NB4 (cell line): Measurements from ENCODE around the gene SFXN1.

Experiments
- DNase-seq: peaks from one replicate; pipeline ENCODE4 v3.0.0; 2010; ENCODE audit warnings: low read depth
- H3K4me3 ChIP-seq: one replicate; pipeline ENCODE4 v1.5.1; 2011; ENCODE audit warnings: mild to moderate bottlenecking, low read depth, low read length, moderate library complexity
- MYC ChIP-seq: IDR thresholded peaks from 2 replicates; pipeline ENCODE4 v1.6.1; 2011; ENCODE audit warnings: low read depth, low read length
- POLR2A ChIP-seq: IDR thresholded peaks from 2 replicates; pipeline ENCODE4 v1.6.1; 2011; ENCODE audit warnings: mild to moderate bottlenecking; ENCODE audit not compliant: insufficient read length; ENCODE audit errors: extremely low read depth
- TF ChIP-seq, protein P1 (sequence below): IDR thresholded peaks from 2 replicates; pipeline ENCODE4 v1.6.1; 2011; ENCODE audit warnings: low read depth, low read length
- TF ChIP-seq, protein P2 (sequence below): IDR thresholded peaks from one replicate; pipeline ENCODE4 v1.5.1; 2012; ENCODE audit warnings: low read depth, low read length

The SFXN1 gene

DNA sequence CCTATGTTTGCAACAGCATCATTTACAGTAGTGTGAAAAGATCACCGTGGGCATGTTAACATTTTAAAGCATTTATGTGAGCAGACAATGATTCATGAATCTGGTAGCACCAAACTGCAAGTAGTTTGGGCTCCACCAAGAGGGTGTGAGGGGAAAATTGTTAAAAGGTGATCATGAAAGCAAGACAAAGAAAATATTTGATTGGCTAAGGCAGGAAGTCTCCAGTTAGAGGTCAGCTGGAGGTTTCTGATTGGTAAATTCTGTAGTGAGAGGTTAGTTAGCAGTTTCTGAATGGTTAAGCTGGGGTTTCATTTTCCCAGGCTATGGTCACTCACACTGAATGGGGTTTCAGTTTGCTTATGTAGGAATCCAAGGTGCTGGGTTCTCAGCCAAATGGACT lies 20.9 kb upstream of the SFXN1 start:
- DNase-seq = no peak
- no peak overlapping the region for H3K4me3 ChIP-seq
- TF ChIP-seq, protein P1, sequence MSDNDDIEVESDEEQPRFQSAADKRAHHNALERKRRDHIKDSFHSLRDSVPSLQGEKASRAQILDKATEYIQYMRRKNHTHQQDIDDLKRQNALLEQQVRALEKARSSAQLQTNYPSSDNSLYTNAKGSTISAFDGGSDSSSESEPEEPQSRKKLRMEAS = no peak
- TF ChIP-seq MYC = no peak
- no peak for TF ChIP-seq POLR2A
- TF ChIP-seq, protein P2, sequence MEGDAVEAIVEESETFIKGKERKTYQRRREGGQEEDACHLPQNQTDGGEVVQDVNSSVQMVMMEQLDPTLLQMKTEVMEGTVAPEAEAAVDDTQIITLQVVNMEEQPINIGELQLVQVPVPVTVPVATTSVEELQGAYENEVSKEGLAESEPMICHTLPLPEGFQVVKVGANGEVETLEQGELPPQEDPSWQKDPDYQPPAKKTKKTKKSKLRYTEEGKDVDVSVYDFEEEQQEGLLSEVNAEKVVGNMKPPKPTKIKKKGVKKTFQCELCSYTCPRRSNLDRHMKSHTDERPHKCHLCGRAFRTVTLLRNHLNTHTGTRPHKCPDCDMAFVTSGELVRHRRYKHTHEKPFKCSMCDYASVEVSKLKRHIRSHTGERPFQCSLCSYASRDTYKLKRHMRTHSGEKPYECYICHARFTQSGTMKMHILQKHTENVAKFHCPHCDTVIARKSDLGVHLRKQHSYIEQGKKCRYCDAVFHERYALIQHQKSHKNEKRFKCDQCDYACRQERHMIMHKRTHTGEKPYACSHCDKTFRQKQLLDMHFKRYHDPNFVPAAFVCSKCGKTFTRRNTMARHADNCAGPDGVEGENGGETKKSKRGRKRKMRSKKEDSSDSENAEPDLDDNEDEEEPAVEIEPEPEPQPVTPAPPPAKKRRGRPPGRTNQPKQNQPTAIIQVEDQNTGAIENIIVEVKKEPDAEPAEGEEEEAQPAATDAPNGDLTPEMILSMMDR = no peak

DNA sequence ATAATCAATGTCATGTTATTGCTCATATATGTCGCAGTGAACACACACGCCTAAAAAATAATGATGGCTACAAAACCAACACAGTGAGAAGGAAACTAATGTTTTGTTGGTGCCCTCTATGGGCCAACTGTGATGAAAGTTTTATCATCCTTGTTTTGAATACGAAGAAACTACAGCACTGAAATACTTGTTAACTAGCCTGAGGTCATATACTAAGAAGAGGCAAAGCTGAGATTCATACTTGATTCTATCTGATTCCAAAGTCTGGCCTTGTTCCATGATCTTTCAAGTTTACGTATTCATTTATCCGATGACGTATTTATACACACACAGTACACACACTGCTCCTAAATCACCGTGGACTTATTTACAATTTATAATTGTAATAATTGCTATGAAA lies 18.2 kb upstream of the SFXN1 start:
- TF ChIP-seq, protein P2 = peak; percentile 16
- TF ChIP-seq POLR2A = no peak
- no peak overlapping the region for H3K4me3 ChIP-seq
- DNase-seq = no peak

DNA sequence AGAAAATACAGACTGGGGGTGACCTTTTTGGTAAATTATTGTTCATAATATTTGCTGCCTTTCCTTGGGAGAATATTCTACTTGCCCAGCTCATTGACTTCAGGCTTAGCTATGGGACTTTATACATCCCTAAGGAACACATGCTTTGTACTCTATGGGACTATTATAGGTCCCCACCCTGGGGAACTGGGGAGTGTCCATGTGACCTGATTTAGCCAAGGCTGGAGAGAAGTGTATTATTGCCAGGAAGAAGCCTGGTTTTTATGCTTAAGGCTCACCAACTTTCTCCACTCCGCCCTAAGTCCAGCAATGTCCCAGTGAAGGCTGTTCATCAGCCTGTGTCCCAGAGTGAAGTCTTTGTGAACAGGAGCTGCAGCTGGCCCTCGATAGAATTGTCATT lies 17.8 kb upstream of the SFXN1 start:
- no peak overlapping the region for H3K4me3 ChIP-seq
- DNase-seq = no peak
- no peak for TF ChIP-seq MYC
- TF ChIP-seq, protein P1 = no peak
- TF ChIP-seq, protein P2 = no peak

DNA sequence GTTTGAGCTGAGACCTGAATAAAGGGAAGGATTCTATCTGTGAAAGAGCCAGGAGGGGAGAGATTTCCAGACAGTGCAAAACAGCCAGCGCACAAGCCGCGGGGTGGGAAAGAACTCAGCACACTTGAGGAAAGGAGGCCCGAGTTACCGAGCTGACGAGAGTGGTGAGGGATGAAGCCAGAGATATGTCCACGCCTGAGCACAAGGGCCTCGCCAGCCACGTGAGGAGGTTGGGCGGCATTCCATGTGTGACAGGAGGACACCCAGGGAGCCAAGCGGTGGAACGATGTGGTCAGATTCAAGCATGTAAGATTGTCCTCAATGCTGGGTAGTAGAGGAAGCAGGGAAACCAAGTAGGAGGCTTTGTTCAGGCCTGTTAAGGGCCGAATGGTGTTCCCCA lies 17.0 kb upstream of the SFXN1 start:
- no peak for DNase-seq
- TF ChIP-seq, protein P1 = no peak
- TF ChIP-seq POLR2A = no peak
- no peak for TF ChIP-seq MYC
- TF ChIP-seq, protein P2 = no peak
- no peak overlapping the region for H3K4me3 ChIP-seq

DNA sequence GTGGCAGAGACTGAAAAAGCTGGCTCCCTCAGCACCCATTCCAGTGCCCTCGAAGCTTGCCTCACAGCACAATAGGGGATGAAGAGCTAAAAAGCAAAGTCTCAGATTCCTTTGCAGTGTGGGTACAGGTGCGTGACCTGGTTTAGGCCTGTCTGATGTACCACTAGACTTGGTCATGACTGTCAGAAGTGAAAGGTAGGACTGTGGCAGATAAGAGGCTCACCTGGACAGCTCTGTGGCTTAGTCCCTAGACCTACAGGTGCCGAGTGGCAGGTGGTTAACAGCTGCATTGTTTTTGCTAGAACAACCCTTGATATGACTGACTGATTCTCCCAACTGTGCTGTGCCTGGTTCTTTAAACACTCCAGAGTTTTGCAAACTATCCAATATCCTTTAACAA lies 14.7 kb upstream of the SFXN1 start:
- TF ChIP-seq, protein P2 = no peak
- TF ChIP-seq, protein P1 = no peak
- no peak for TF ChIP-seq POLR2A
- no peak for TF ChIP-seq MYC
- no peak overlapping the region for H3K4me3 ChIP-seq
- no peak for DNase-seq
